Activated gamma-delta T cell treated with anti-CD3 and anti-CD28 coated beads, Interleukin-2, amount 50 U/mL, for 16 hours (primary cell): Measurements from ENCODE around the gene SPTBN1.

Experiments
- DNase-seq: peaks from one replicate; pipeline ENCODE4 v3.0.0-alpha.2; 2020; ENCODE audit warnings: low read depth

Gene SPTBN1

DNA sequence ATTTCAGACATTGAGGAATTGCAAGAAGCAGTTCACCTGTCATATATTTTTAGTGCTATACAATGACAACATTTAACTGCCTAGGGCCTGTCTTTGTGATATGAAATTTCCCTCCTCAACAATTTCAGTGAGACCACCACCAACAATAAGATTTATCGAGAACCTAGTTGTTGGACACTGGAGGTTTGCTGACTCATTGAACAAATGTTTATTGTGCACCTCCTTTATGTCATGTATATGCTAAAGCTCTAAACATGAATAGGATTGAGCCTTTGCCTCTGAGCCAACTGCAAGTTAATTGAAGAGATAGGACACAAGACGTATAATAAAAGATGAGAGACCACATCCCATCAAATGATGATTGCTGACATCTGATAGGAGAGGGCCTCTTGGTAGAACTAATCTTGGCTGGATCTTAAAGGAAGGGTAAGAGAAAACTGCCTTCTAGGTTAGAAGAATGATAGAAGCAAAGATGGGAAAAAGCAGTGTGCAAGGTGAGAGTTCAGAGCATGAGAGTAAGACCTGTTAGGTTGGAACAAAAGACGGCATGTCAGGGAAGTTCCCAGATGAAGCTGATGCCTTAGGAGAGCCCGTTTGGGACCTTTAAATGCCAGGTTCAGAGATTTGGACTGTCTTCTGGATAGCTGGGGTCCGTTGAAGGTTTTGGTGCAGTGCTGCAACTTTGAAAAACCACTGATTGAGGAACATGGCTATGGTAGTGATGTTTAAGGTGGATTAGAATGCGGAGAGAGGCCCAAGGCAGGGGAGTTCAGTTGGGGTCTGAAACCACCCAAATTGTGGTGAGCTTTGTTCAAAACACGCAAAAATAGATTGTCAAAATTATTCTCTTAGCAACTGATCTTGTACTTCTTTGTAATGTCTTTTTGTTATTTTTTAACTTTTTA, 134.3 kb downstream of the SPTBN1 start:
- no peak for DNase-seq

DNA sequence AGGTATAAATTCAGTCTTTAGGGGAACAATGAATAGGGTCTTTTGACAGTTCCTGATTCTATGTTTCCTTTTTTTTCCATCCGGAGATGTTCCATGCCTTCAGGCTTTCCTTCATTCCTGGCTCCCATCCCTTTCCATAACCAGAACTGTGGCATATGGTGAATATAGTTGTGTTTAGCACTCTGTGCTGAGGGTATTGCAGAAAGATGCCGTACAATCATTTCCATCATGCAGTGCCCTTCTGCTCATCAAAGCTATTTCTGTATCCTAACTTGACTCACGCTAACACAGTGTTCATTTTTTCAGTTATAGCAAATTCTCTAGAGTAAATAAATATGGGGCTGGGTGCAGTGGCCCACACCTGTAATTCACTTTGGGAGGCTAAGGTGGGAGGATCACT, 135.4 kb downstream of the SPTBN1 start:
- DNase-seq: no peak

DNA sequence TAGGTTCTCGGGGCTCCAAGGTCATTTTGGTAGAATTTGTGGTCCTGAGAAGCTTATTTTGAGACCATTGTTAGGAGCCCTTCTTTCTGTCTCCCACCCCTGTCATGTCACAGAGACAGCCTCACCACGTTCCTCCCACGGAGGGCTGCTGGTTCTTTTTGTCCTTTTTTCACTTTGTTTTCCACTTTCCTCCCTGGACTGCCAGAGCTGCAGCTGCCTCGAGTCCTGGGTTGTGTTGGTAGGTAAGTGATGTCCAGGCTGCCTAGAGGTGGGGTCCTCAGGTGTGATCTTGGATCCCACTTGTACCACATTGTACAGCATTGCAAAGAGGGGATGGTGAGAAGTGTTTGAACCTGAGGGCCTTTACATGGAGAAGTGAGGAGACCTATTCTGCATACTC, 137.1 kb downstream of the SPTBN1 start:
- DNase-seq: no peak

DNA sequence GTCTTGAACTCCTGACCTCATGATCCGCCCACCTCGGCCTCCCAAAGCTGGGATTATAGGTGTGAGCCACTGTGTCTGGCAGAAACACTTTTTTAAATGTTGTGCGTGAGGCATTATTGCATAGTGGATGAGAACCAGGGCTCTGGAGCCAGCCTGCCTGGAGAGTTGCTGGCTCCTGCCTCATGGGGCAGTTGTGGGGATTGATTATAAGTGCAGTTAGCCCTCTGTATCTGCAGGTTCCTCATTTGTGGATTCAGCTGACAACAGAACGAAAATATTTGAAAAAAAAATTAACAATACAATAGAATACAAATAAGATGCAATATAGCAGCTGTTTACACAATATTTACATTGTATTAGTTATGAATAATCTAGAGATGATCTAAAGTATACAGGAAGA, 137.9 kb downstream of the SPTBN1 start:
- DNase-seq: no peak

DNA sequence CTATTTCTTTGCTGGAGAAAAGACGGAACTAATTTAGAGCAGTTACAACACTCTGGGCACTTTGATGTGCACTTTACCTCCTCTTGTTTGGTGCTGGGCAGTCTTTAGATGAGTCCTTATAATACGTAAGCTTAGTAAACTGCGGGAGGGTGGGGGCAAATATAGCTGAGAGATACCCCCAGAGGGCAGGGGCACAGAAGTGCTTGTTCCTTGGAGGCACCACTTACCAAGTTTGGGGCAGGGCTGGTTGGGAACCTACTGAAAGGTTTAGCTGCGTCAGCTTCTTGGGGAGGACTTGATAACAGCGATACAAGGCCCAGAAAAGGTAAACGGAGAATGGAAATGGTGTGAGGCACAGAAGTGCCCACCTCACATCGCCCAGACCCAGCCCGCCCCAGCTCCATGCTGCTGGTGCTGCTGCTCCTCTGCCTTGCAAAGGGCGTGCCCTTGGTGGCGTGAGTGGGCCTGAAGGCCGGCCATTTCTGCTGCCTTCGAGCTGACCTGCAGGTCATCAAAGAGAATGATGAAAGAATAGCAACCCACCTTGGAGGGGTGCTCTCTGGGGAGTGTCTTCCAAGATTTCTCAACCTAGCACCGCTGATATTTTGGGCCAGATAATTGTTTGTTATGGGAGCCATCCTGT, 139.2 kb downstream of the SPTBN1 start:
- no peak for DNase-seq

DNA sequence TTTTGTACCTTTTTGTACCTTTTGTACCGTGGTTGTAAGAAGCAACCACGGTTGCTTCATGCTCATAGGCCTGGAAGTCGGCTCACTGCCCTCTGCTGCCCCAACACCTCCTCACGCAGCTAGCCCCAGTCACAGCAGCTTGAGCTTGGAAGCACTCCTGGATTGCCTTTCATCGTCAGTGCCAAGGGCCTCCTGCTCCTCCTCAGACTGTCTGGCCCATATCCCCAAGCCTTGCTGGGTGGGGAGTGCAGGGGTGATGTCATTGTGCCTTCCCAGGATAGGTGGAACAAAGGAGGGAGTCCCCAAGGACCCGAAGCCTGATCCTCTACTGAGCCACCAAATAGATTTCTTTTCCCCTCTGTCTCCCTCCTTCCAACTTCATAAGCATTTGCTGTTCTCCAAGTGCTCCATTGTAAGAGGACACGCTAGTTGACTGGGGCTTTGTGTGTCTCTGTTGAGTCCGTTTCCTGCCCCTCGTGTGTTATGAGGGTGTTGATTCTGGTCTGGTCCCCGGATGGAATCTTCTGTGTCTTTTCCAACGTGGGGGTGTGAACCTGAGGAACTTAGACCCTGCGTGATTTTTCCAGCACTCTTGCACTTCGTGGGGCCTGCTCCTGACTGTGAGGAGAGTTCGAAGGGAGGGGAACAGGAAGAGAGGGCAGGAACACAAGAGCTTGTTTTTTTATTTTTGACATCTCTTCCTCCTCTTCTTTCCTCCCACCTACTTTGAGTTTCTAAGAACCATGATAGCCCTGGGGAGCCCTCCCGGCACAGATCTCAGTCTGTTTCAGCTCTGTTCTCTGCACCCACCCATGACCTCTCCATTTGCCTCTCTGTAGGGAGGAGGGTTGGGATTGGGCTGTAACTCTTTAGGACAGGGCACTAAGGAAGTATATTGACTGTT, 140.1 kb downstream of the SPTBN1 start:
- no peak for DNase-seq

DNA sequence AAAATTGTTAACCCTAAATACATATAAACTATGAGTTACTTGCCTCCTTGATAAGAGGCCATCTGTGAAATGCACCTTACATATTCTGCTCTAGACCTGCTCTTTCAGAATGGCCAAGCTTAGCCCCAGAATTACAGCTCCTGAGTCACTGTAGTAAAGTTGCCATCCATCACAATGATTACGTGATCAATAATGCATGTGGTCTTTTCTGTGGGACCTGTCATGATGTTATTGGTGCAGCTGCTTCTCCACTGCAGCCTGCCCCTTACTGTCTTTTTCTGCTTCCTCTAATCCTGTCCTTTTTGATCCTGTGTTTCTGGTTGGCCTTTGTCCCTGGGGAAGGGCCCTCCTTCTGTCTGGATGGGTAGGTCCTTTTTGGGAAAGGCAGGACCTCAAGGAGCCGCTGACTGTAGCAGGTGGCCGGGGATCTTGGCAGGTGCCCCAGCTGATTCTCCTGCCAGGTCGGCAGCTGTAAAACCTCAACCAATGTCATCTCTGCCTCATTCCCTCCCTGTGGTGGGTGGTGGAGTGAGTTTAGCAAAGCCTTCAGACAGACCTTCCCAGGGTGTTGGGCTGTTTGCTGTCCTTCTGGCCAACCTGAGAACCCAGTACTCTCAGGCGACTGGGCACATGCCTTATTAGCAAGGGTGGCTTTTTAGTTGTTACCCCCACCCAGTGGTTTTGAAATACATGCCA, 141.2 kb downstream of the SPTBN1 start:
- no peak for DNase-seq

DNA sequence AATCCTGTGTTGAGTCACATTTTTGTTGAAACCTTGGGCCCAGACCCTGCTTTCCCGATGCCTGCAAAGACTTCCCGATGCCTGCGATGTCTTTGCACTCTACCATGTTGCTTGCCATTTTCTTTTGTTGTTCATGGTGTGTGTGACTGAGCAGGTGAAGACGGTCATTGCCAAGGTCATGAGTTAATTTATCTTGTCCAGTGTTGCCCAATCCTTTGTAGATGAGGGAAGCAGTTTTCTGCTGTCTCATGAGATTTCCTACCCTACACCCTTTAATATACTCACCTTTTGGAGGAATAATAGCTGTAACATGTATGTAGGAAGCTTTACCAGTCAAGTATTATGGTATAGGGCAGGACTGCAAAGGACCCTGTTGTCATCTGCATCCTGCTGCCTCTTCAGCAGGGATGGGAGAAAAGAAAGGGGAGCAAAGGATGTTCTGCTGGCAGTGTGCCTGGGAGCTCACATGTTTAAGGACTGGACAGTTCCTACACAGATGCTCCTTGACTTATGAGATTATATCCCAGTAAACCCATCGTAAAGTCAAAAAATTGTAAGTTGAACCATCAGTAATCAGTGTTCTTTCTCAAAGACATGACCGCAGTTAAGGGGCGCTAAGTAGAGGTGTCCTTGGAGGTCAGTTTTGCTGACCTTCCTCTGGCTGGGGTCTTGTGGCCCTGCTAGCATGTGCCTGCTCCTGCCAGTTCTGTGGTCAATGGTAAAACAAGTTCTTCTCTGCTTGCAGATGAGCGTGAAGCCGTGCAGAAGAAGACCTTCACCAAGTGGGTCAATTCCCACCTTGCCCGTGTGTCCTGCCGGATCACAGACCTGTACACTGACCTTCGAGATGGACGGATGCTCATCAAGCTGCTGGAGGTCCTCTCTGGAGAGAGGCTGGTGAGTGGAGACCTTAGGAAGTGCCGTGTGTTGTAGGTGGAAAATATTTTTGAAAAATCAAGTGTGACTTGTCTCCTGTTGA, 142.5 kb downstream of the SPTBN1 start:
- no peak for DNase-seq

DNA sequence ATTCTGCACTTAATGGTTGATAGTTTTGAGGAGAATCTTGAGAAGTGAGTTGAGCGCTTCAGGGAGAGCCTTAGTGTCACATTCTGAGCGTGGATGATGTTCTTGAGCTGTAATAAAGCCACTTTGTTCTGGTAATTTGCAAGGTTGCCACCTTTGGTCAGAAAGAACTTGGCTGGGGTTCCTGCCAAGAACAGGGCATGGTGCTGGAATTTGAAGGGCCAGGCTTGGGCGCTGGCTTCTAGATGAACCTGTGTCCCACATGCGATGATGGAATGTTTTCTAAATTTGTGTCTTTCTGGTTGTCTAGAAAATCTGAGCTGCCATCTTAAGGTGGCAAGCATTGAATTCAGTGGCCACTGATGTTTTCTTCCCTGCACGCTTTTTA, 143.2 kb downstream of the SPTBN1 start:
- DNase-seq: no peak

DNA sequence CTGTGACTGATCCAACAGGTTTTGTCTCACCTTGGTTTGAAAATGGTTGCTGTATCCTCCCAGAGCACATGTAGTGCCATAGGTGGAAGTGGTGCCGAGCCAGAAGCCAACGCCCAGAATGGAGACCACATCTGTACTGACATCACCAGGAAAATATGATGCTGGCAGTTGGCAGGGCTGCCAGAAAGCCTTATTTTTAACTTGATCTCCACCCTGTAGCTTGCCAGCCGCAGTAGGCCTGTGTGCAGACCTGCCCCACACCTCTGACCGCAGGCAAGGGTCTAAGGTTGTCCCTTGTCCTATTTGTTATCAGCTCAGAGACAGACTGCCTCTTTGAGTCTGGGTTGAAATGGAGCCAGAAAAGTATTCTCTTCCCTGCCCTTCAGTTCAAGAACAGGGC, 143.8 kb downstream of the SPTBN1 start:
- no peak for DNase-seq

DNA sequence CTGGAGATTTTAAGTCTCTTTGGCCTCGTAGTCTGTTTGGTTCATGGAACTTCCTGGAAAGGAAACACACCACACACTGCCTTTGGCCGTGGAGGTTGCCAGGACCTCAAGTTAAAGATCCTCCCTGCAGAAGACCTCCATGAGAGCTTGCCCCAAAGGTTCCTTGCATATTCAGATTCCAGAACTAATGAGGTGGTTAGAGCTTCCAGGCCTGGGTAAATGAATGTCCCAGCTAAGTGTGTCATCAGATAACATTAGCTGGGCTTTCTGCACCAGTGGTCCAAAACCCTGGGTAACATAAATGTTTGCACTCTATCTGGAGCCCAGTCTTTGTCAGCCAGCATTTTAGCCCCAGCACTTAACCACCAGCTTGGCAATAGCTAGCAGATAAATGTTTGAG, 145.2 kb downstream of the SPTBN1 start:
- no peak for DNase-seq

DNA sequence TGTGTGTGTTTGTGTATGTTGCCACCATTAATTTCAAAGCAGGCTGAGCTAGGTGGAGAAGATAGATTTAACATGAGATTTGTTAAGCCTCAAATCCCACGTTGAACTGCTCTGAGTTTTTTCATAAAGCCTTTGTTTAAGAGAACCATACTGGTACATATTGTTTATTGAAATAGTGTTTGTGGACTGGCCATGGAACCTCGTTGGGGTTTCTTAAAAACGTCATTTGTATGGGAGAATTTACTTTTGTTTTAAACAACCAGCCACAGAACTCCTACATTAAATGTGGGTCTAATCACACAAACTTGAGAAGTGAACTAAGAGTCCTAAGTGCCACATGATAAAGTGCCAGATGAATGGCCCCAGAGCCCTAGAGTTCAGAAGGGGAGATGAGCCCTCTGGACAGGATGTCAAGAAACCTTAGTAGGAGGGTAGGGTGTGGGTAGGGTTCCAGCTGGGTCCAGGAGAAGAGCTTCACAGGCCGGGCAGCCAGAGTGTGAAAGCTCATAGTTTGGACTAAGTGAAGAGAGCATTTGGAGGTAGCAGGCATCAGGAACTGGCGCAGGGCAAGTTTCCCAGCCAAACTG, 146.7 kb downstream of the SPTBN1 start:
- DNase-seq: no peak

DNA sequence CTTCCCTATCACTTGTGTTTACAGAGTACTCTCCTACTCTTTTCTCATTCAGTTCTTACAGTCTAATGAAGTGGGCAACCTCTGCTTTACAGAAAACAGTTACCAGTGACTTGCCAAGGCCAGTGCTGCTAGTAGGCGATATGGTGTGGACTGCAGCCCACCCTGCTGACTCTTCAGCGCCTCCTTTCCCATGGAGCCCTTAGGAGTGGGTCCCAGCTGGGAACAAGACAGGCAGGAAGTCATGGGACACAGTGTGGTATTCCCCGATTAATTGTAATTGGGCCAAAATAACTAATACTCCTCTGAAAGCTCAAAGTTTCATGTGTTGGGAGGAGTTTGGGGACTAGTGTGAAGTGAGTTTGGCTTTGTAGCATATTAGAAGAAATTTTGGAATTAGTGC, 147.2 kb downstream of the SPTBN1 start:
- no peak for DNase-seq

DNA sequence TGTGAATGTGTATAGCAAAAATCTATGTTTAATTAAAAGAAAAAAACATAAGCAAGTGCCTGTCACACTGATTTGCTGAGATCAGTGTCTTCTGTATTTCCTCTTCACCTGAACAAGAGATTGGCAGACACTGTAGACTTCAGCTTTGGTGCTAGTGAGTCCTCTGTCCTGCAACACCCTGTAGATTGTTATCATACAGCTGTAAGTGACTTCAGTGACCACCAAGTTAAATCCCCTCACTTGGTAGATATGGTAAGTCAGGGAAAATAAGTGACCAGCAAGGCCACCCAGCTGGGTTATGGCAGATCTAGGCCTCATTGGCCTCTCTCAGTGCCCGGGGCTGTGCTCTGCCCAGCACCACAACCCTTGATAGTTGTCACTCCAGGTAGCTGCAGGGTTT, 147.7 kb downstream of the SPTBN1 start:
- no peak for DNase-seq

DNA sequence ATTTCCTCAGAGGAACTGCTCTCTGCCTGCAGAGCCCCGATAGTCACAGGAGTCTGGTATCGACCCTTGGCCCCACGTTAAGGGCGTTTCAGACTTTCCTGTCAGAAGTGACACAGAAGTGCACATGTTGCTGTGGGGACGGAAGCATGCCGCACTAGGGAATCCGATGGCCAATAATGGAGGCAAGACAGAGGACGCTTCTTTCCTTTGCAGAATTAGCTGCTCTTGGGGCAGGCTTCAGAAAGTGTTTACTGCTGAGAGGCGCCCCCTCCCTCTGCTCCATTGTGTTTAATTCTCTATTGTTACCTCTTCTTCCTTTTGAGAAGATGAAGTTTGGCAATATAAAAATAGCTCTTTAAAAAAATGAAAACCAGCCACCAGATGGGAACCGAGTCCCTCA, 148.7 kb downstream of the SPTBN1 start:
- DNase-seq: no peak

DNA sequence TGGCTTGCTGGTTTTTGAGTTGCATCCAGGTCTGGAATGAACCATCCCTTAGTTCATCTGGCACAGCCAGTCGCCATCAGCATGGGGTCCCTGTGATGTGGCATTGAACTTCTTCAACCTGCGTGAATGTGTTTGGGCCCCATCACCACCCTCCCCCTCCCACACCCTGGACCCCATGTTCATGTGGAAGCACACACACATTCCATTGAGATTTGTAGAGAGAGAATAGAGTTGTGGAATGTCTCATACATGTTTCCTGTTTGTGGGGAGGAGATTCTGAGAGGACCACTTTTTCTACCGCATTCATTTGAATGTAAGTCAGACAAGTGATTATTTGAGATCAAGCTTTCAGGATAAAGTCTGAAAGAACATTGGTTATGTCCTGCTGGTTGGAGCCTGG, 149.7 kb downstream of the SPTBN1 start:
- DNase-seq: no peak

DNA sequence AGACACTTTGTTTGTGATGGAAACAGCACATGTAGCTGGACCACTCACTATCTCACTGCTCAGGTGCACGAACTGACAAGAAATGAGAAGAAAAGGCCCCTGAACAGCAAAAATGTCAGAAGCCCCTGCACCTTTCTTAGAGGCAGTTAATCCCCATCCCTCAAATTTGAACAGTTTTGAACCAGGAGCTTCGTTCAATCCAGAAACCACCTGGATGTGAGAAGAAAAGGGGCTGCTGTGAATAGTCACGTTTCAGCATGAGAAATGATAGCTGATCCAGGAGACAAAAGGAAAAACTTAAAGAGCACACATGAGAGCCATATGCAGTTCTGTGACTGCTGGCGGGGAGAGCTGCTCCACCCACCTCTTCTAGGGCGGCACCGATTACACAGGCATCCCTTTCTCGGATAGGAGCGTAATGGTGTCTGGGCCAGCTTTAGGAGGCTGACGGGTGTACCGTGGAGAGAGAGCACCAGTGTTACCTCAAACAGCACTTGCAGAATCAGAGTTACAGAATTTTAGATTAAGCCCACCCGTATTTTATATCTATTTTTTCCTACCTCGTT, 150.3 kb downstream of the SPTBN1 start:
- DNase-seq: no peak

DNA sequence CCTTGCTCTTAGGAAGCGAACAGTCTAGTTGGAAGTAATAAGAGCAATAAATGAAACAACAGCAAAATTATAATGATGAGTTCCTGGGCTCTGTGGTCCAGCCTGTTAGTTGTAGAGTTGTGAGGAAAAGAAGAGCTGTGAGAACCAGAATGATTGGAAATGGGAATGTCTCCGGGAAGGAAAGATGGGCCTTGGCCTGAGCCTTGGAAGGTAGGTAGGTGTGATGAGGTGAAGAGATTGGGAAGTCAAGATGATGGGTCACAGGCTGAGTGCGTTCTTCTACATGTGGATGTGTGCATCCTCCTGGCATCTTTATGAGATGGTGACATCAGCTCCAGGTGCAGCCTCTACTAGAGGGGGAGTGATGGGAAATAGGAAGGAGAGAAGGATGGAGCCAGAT, 152.1 kb downstream of the SPTBN1 start:
- DNase-seq: no peak

DNA sequence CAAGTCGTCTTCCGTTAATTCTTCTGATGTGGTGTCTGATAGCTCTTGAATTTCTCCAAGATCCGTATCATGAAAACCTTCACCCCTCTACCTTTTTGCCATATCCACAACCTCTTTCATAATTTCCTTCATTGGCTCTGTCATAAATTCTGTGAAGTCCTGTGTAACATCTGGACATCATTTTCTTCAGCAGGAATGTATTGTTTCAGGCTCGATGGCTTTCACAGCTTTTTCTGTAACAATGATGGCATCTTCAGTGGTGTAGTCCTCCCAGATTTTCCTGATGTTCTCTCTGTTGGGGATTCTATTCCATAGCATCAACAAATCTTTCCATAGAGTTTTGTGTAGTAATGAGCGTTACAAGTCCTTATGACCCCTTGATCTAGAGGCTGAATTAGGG, 153.1 kb downstream of the SPTBN1 start:
- DNase-seq: no peak

DNA sequence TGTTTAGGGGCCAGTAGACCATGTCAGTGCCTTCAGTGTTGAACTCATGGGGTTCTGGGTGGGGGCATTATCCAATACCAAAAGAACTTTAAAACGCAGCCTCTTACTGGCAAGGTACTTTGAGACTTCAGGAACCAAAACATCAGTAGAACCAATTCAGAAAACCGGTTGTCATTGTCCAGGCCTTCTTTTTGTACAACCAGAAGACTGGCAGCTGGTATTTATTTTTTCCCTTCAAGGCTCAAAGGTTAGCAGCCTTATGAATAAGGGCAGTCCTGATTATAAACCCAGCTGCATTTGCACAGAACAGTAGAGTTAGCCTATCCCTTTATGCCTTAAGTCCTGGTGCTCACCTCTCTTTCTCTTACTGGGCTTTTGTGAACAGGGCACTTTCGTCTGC, 153.5 kb downstream of the SPTBN1 start:
- no peak for DNase-seq
